HG02973 (cell line): ENCODE measurements around the gene BABAM1.
A peak's percentile ranks its signal among the peaks of the same experiment; 100 is the strongest.
"Not testable (repeated sequence)": the region's sequence is repeated elsewhere in the genome, so short reads cannot be mapped to it uniquely, and the experiment has no call there.

Experiments
- ATAC-seq: cut with Tn5 transposase; IDR thresholded peaks from one replicate; pipeline ENCODE4 v1.9.1; 2021; ENCODE audit warnings: moderate library complexity; ENCODE audit not compliant: unreplicated experiment

The BABAM1 gene

DNA sequence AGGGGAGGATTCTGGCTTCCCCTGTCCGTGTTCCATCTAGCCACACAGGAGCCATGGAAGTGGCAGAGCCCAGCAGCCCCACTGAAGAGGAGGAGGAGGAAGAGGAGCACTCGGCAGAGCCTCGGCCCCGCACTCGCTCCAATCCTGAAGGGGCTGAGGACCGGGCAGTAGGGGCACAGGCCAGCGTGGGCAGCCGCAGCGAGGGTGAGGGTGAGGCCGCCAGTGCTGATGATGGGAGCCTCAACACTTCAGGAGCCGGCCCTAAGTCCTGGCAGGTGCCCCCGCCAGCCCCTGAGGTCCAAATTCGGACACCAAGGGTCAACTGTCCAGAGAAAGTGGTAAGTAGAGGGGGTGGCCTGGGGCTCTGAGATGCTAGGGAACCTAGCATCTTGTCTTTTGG is 1.5 kb downstream of the BABAM1 start:
- ATAC-seq, result no peak

DNA sequence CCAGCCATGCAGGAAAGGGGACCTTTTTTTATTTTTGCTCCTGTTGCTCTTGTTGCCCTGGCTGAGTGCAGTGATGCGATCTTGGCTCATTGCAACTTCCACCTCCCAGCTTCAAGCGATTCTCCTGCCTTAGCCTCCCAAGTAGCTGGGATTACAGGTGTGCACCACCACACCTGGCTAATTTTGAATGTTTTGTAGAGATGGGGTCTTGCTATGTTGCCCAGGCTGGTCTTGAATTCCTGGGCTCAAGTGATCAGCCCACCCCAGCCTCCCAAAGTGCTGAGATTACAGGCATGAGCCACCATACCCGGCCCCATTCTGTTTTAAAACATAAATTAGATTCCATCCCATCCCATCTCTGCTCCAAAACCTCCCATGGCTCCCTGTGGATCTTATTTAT is 7.6 kb downstream of the BABAM1 start:
- not testable (repeated sequence) for ATAC-seq

DNA sequence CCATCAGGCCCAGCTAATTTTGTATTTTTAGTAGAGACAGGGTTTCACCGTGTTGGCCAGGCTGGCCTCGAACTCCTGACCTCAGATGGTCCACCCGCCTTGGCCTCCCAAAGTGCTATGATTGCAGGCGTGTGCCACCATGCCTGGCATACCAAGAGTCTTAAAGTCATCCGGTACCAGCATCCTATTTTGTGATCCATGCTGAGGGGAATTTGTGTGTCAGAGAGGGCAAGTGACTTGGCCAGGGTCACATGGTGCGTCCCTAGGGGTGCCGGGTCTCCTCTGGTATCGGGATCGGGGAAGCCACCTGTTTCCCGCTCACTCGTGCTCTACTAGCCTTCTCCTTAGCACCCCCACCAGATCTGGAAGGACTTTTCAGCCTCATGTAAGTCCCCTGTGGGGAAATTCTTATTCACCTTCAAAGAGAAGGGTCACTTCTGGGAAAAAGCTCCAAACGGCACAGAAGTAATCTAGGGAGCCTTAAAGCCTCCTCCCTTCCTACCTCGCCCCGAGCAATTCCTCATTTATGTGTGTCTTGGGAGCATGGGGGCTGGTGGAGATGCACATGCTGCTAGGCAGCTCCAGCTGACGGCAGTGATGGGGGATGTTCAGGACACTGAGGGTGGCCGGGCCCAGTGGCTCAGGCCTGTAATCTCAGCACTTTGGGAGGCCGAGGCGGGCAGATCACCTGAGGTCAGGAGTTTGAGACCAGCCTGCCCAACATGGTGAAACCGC is 8.4 kb downstream of the BABAM1 start:
- ATAC-seq, result no peak

GRCh38 chr19:17279436-17279835 is 12.2 kb downstream of the BABAM1 start:
- ATAC-seq, result no peak

GRCh38 chr19:17281391-17282304 is 14.4 kb downstream of the BABAM1 start, which contains the start of gene ANKLE1:
TSS of gene ANKLE1 (plus strand) at chr19:17281901. CDS start at chr19:17281921, 20 bp downstream.
- ATAC-seq, result no peak

DNA sequence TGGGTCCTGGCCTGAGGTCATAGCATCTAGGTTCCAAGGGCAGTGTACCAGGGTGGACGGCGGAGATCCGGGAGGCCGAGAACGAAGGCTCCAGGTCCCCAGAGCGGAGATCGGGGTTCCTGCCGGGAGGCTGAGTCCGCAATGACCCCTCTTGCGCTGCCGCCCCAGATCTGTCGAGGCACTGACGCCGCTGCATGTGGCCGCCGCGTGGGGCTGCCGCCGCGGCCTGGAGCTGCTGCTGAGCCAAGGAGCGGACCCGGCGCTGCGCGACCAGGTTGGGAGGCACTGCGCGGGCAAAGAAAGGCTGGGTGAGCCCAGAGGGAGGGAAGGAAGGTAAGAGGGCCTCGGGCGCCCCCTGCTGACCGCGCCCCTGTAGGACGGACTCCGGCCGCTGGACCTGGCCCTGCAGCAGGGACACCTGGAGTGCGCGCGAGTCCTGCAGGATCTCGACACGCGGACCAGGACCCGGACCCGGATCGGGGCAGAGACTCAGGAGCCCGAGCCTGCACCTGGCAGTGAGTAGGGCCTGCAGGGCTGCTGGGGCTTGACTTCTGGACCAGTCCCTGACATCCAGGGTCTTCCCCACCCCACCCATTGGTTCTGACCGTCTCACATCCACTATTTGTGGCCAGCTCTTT is 15.4 kb downstream of the BABAM1 start:
- peak; percentile 58 for ATAC-seq

GRCh38 chr19:17283504-17283996 is 16.3 kb downstream of the BABAM1 start:
- ATAC-seq, result no peak

DNA sequence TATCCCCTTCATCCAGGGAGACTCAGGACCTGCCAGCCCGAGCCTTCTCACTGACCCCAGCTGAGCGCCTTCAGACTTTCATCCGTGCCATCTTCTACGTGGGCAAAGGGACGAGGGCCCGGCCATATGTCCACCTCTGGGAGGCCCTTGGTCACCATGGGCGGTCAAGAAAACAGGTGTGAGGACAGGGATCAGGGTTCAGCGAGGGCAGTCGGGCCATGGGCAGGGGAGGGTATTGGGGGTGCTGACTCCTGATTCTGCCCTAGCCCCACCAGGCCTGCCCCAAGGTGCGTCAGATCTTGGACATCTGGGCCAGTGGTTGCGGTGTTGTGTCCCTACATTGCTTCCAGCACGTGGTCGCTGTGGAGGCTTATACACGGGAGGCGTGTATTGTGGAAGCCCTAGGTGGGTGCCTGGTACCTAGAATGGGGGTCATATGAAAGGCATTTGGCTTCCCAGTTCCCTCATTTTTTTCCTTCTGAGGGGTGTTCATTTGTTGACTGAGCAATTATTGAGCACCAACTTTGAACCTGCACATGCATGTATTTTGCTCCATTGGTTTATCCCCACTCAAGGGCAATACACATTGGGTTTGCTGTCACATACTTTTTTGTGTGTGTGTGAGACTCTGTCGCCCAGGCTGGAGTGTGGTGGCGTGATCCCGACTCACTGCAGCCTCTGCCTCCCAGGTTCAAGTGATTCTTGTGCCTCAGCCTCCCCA is 18.3 kb downstream of the BABAM1 start:
- ATAC-seq, result no peak

DNA sequence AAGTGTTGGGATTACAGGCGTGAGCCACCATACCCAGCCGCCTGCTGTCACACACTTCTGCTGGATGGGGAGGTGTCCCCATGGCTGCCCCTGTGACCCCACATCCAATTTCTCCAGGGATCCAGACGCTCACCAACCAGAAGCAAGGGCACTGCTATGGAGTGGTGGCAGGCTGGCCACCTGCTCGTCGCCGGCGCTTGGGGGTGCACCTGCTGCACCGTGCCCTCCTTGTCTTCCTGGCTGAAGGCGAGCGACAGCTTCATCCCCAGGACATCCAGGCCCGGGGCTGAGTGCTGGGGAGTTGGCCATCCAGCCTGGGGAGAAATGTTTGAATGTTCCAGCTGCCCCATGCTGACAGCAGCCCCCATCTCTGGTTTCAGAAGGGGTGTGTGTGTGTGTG is 19.0 kb downstream of the BABAM1 start:
- ATAC-seq, result no peak

- ATAC-seq, result no peak
These were observed 19.5 kb downstream of the BABAM1 start for GRCh38 chr19:17286752-17287151.

- no peak for ATAC-seq
These were observed 22.2 kb downstream of the BABAM1 start for GRCh38 chr19:17289489-17289888.

DNA sequence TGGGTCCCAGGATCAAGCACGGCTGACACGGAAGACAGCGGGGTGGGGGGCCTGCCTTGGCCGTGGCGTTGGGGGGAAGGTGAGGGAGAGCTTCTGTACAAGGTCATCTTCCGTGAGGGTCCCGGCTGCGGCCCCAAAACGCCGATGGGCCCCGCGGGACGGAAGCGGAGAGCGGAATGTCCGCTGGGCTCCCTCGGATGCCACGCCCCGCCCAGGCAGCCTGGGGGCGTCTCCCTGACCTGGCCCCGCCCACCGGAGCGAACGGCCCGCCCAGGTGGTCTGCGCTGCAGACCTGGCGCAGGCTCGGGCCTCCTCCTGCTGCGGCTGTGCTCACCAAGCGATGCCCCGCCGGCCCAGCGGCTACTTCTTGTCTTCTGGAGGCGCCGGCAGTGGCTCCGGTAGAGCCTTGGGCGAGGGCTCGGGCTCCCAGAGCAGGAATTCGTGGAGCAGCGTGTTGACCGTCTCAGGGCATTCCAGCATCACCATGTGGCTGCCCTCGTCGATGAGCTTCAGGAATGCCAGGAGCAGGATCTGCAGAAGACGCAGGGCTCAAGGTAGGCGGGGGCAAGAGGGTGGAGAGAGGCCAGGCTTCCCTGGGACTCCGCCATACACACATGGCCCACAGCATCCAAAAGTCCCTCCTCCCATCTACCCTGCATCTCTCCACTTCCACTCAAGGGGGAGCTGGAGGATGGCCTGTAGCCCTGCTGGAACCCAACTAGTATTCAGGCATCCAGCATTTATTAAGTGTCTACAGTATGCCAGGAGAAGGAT is 25.2 kb downstream of the BABAM1 start:
- peak; percentile 78 for ATAC-seq

GRCh38 chr19:17293605-17294004 is 26.4 kb downstream of the BABAM1 start:
- no peak for ATAC-seq

GRCh38 chr19:17294051-17294891 is 27.0 kb downstream of the BABAM1 start:
- no peak for ATAC-seq

- not testable (repeated sequence) for ATAC-seq
These were observed 28.3 kb downstream of the BABAM1 start for GRCh38 chr19:17295551-17295950.

DNA sequence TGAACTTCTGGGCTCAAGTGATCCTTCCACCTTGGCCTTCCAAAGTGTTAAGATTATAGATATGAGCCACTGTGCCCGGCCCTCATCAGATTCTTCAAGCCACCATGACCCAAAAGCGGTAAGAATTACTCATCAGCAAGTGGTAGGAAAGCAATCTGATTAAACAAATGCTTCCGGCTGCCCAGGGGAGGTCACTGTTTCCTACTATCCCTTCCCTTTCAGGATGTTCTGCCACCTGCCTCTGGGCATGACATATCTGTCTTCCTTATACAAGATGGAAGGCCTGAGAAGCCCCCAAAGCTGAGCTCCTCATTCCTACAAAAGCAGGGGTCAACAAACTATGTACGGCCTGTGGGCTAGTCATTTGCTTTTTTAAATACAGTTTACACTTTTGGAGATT is 29.0 kb downstream of the BABAM1 start:
- no peak for ATAC-seq

DNA sequence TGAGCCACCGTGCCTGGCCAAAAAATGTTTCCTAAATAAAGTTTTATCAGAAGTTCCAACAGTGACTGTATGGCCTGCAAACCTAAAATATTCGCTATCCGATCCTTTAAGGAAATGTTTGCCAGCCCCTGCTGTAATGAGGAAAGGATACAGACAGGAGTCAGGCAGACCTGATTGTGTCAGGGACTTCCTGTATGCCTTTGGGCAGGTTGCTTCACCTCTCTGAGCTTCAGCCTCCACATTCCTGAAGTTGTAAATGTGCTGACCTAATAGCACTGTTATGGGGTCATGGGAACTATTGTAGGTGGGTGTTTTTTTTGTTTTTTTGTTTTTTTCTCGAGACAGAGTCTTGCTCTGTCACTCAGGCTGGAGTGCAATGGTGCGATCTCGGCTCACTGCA is 29.7 kb downstream of the BABAM1 start:
- no peak for ATAC-seq

- no peak for ATAC-seq
These were observed 33.9 kb downstream of the BABAM1 start for GRCh38 chr19:17300992-17301619.
